K562 (cell line): ENCODE measurements around the gene GRIA4. TPM values are rescaled to one million over a fixed set of nuclear protein-coding genes. Genes with fewer than 3 reads are reported as not detected.

Source experiments
- ATAC-seq: fragments of 200-7000 bp; cut with Tn5 transposase; 3 replicates; pipeline ENCODE4 v1.9.1; 2020; ENCODE audit warnings: moderate library complexity
- BruUV-seq: library from RNA; stranded (reverse); fragments of 400-500 nt; replicated peaks from 2 replicates; lab custom pipeline; 2021; lab: Mats Ljungman, UMichigan
- CTCF ChIA-PET: fragments of 300-600 bp; formaldehyde crosslinking; extraction: SDS; loops from one replicate; lab custom pipeline; 2021; ENCODE audit warnings: low intra/inter-chr PET ratio; lab: Yijun Ruan, JAX
- POLR2A ChIA-PET: fragments of 300-600, 350-650 bp; sonication (Branson Sonifier 250); formaldehyde crosslinking; extraction: SDS; loops from one replicate; lab custom pipeline; 2021; ENCODE audit warnings: antibody characterized with exemption, inconsistent platforms; lab: Yijun Ruan, JAX
- DNase-seq, 4 experiments: peaks; one replicate each; pipeline versions ENCODE4 v3.0.0 to v3.0.0-alpha.2; 2011 to 2018; ENCODE audit warnings: low spot score in 3 of 4, mixed read lengths in 3 of 4; ENCODE audit errors: extremely low read depth in 1 of 4
- FAIRE-seq: peaks from 2 replicates; lab custom pipeline; 2011; peaks lifted over from hg19 to GRCh38; lab: Jason Lieb, UNC
- H2AFZ ChIP-seq: 2 replicates; pipeline ENCODE4 v1.6.0; 2011; ENCODE audit warnings: low read depth, low read length, control low read depth, inconsistent platforms
- H3K27ac ChIP-seq: fragments of 200-600 bp; 3 replicates; pipeline ENCODE4 v1.8.0; 2011; ENCODE audit warnings: low read depth, mild to moderate bottlenecking, control low read depth, inconsistent platforms, low read length, moderate library complexity, mixed read lengths; ENCODE audit errors: extremely low read depth
- H3K27me3 ChIP-seq, 2 experiments: fragments of 300-600 bp in 1 of 2; 2 replicates in 1 of 2; 3 replicates in 1 of 2; pipeline versions ENCODE4 v1.6.0 to v1.8.0; 2011; ENCODE audit warnings: inconsistent platforms in 2 of 2, low read length in 2 of 2, mild to moderate bottlenecking in 1 of 2, mixed read lengths in 1 of 2, moderate library complexity in 1 of 2; ENCODE audit not compliant: control insufficient read depth in 2 of 2, insufficient read depth in 2 of 2
- H3K36me3 ChIP-seq: fragments of 300-600 bp; 3 replicates; pipeline ENCODE4 v1.8.0; 2011; ENCODE audit warnings: mild to moderate bottlenecking, low read length, inconsistent platforms; ENCODE audit not compliant: control insufficient read depth, insufficient read depth
- H3K4me1 ChIP-seq, 2 experiments: fragments of 200-600 bp in 1 of 2; replicated peaks in 1 of 2; 2 replicates in 1 of 2; 3 replicates in 1 of 2; pipeline versions ENCODE4 v1.5.1 to v1.8.0; 2011; ENCODE audit warnings: inconsistent platforms in 2 of 2, low read length in 2 of 2, mild to moderate bottlenecking in 1 of 2, mixed read lengths in 1 of 2, moderate library complexity in 1 of 2; ENCODE audit not compliant: control insufficient read depth in 2 of 2, insufficient read depth in 2 of 2
- H3K4me2 ChIP-seq: 2 replicates; pipeline ENCODE4 v1.6.1; 2011; ENCODE audit warnings: low read length, control low read depth, inconsistent platforms, mixed read lengths; ENCODE audit not compliant: insufficient read depth
- H3K4me3 ChIP-seq: fragments of 200-600 bp; sonication (generic), shearing (Covaris generic); 2 replicates; pipeline ENCODE4 v1.5.1; 2016; ENCODE audit warnings: control low read depth, inconsistent platforms
- H3K79me2 ChIP-seq: fragments of 200-600 bp; 3 replicates; pipeline ENCODE4 v1.8.0; 2011; ENCODE audit warnings: low read length, inconsistent platforms; ENCODE audit not compliant: control insufficient read depth, insufficient read depth
- H3K9ac ChIP-seq, 2 experiments: 2 replicates each; pipeline versions ENCODE4 v1.6.0 to v1.6.1; 2011; ENCODE audit warnings: low read depth in 2 of 2, low read length in 2 of 2, control low read depth in 1 of 2, inconsistent platforms in 1 of 2, mild to moderate bottlenecking in 1 of 2, mixed read lengths in 1 of 2; ENCODE audit not compliant: insufficient read depth in 1 of 2
- H3K9me1 ChIP-seq: one replicate; pipeline ENCODE4 v1.6.0; 2011; ENCODE audit warnings: inconsistent platforms, mild to moderate bottlenecking, low read length, moderate library complexity; ENCODE audit not compliant: control insufficient read depth, insufficient read depth
- H3K9me3 ChIP-seq: replicated peaks from 2 replicates; pipeline ENCODE4 v1.5.1; 2011; ENCODE audit warnings: low read depth, low read length, inconsistent platforms; ENCODE audit not compliant: control insufficient read depth, insufficient read depth
- H4K20me1 ChIP-seq: replicated peaks from 2 replicates; pipeline ENCODE4 v1.6.1; 2011; ENCODE audit warnings: low read length, inconsistent platforms, mixed read lengths; ENCODE audit not compliant: control insufficient read depth, insufficient read depth
- ATF6 ChIP-seq: sonication (generic); formaldehyde crosslinking; IDR thresholded peaks from 2 replicates; pipeline ENCODE4 v1.4.0; 2020; ENCODE audit warnings: mild to moderate bottlenecking, missing genetic modification reagents
- ELF1 ChIP-seq: fragments of 200-800 bp; sonication (Bioruptor generic); IDR thresholded peaks from 2 replicates; pipeline ENCODE4 v1.6.1; 2016; ENCODE audit warnings: missing genetic modification characterization, missing compliant biosample characterization
- FOXJ2 ChIP-seq: fragments of 200-800 bp; sonication (Bioruptor generic); IDR thresholded peaks from 2 replicates; pipeline ENCODE4 v1.6.1; 2016; ENCODE audit warnings: missing genetic modification characterization, missing compliant biosample characterization
- HCFC1 ChIP-seq: IDR thresholded peaks from 2 replicates; pipeline ENCODE4 v1.6.1; 2012; ENCODE audit warnings: low read depth, low read length, improper control_type of control experiment
- PRPF4 ChIP-seq: fragments of 200-400 bp; formaldehyde crosslinking; IDR thresholded peaks from one replicate; pipeline ENCODE4 v1.6.1; 2017; ENCODE audit warnings: low read length, low read depth, mild to moderate bottlenecking; ENCODE audit not compliant: insufficient read depth, poor library complexity, severe bottlenecking
- PTTG1 ChIP-seq: fragments of 450-650 bp; IDR thresholded peaks from 2 replicates; pipeline ENCODE4 v1.6.1; 2016; ENCODE audit warnings: low read depth, mild to moderate bottlenecking, missing genetic modification characterization, missing compliant biosample characterization
- RAD21 ChIP-seq, 2 experiments: fragments of 250-450 bp in 1 of 2; fragments of 450-650 bp in 1 of 2; sonication (Bioruptor Pico) in 1 of 2; formaldehyde crosslinking in 1 of 2; IDR thresholded peaks in 1 of 2; conservative IDR thresholded peaks in 1 of 2; 2 replicates each; pipeline versions ENCODE4 v1.4.0 to v1.8.0; 2020 to 2022; ENCODE audit warnings: mild to moderate bottlenecking in 2 of 2, moderate library complexity in 1 of 2
- SMARCA4 ChIP-seq: fragments of 450-650 bp; IDR thresholded peaks from 2 replicates; pipeline ENCODE4 v1.6.1; 2016
- SMARCB1 ChIP-seq: IDR thresholded peaks from 2 replicates; pipeline ENCODE4 v1.6.1; 2011; ENCODE audit warnings: improper control_type of control experiment, low read depth; ENCODE audit not compliant: insufficient read length
- TAL1 ChIP-seq: fragments of 450-650 bp; IDR thresholded peaks from 2 replicates; pipeline ENCODE4 v1.6.1; 2016; ENCODE audit warnings: mild to moderate bottlenecking
- TGIF2 ChIP-seq: sonication (generic); formaldehyde crosslinking; IDR thresholded peaks from 2 replicates; pipeline ENCODE4 v1.8.1; 2022; ENCODE audit warnings: mild to moderate bottlenecking, missing genetic modification reagents, moderate library complexity
- ZBTB43 ChIP-seq: sonication (generic); formaldehyde crosslinking; IDR thresholded peaks from 2 replicates; pipeline ENCODE4 v1.8.0; 2023; ENCODE audit warnings: mild to moderate bottlenecking, missing genetic modification reagents
- ZNF507 ChIP-seq: conservative IDR thresholded peaks from 2 replicates; pipeline ENCODE4 v1.6.1; 2017; ENCODE audit warnings: missing genetic modification characterization, missing compliant biosample characterization
- ZZZ3 ChIP-seq: fragments of 450-650 bp; IDR thresholded peaks from 2 replicates; pipeline ENCODE4 v1.6.1; 2016; ENCODE audit warnings: antibody characterized with exemption, mild to moderate bottlenecking, moderate library complexity
- WGBS: fragments of 100-300 bp; shearing (Covaris generic); methylation state at CpG from one replicate; pipeline ENCODE4 v1.1.6; 2016; ENCODE audit warnings: low coverage, mixed read lengths; ENCODE audit not compliant: insufficient coverage; ENCODE audit errors: missing lambda C conversion rate; 5-methylcytosine and 5-hydroxymethylcytosine counted together
- in situ Hi-C: fragments of 300-500 bp; cut with MboI; formaldehyde crosslinking; loops from 4 replicates; pipeline ENCODE4 v1.15.0; 2018; ENCODE audit warnings: inconsistent platforms, mixed read lengths
- intact Hi-C: fragments of 100-400 bp; cut with micrococcal nuclease; formaldehyde crosslinking; loops from 2 replicates; pipeline ENCODE4 v1.14.2; 2022
- polyA plus RNA-seq, 8 experiments: library from polyadenylated mRNA; depleted of rRNA in 4 of 8; stranded (reverse) in 5 of 8; unstranded in 3 of 8; fragments of >200 nt; fragmentation: Nextera tagmentation in 2 of 8; fragmentation: Illumina TruSeq in 1 of 8; extraction: Ambion mirVana in 2 of 8; extraction: Trizol in 1 of 8; gene quantifications; 2 replicates each; pipeline versions ENCODE4 v1.2.1 to v1.2.3, GENCODE V29; 2011 to 2014; ENCODE audit warnings: inconsistent platforms in 1 of 8, missing spikeins in 1 of 8
- total RNA-seq, 7 experiments: library from RNA; depleted of rRNA in 6 of 7; stranded (reverse); fragments of >200 nt in 6 of 7; fragmentation: Illumina TruSeq in 2 of 7; extraction: Trizol in 2 of 7; gene quantifications; 2 replicates each; pipeline versions ENCODE4 v1.2.1 to v1.2.3, GENCODE V29; 2011 to 2021; ENCODE audit warnings: low replicate concordance in 1 of 7

GRIA4 gene
- total and polyA plus RNA-seq, 9 of the 15 experiments (the other 6 are each of a cell fraction or from before 2014, with no cell fraction given) = not detected

- FAIRE-seq = no peak
These were observed 365.3 kb downstream of the GRIA4 start for GRCh38 chr11:105975128-105975527.

More at GRCh38 chr11:105975128-105975527, 365.3 kb downstream of the GRIA4 start:
- Histone ChIP-seq H3K27me3 (no peaks in the 10 kb centered on the region), H3K36me3 (no peaks in the 10 kb centered on the region), H3K9me3 (no peaks in the 10 kb centered on the region), H3K4me2 (no peak overlapping the region), H3K27ac (no peak overlapping the region), H3K79me2 (no peaks in the 10 kb centered on the region), H2AFZ (no peak overlapping the region), H3K4me3 (no peak overlapping the region), H4K20me1 (no peaks in the 10 kb centered on the region), H3K9me1 (no peaks in the 10 kb centered on the region), H3K4me1 (no peaks in the 10 kb centered on the region), H3K9ac (no peak overlapping the region)
- intact Hi-C loops = no loop called here
- ATAC-seq = no peak
- no TSS peak for BruUV-seq
- POLR2A ChIA-PET = no interaction called here
- 0% methylated on average over 1 of the region's 1 CpG for WGBS
- no peak for TF ChIP-seq ATF6 (CRISPR knock-in tag)
- no peak for TF ChIP-seq TGIF2
- no peak for TF ChIP-seq RAD21 (CRISPR knock-in tag; conservative IDR thresholded peaks at IDR 0.05 in 1 of 2, IDR thresholded peaks at IDR 0.05 in 1 of 2)
- no peak for TF ChIP-seq PRPF4
- TF ChIP-seq PTTG1 (tag) = no peak
- no peak for TF ChIP-seq TAL1
- no peak for TF ChIP-seq ZNF507 (tag)
- no peak for TF ChIP-seq FOXJ2 (tag)
- no peak for TF ChIP-seq SMARCA4
- no peak for TF ChIP-seq HCFC1
- TF ChIP-seq ZBTB43 (CRISPR knock-in tag) = no peak
- TF ChIP-seq ZZZ3 = no peak
- TF ChIP-seq ELF1 (tag) = no peak
- no peak for TF ChIP-seq SMARCB1
- no peak for DNase-seq
- in situ Hi-C loops = no loop called here
- CTCF ChIA-PET = no interaction called here
